Adrenal gland (tissue), 12 donors: Measurements from ENCODE around the gene CXXC5. TPM values are rescaled to one million over a fixed set of nuclear protein-coding genes. Genes with fewer than 3 reads are reported as not detected.

Experiments used
- DNase-seq, 7 donors: peaks; one replicate each; pipeline ENCODE4 v3.0.0-alpha.2; 2019 to 2020
- H3K27ac ChIP-seq, 5 donors: fragments of 200-600 bp; sonication (generic) in 4 of 5; 1 replicate in 3 of 5; 2 replicates in 2 of 5; pipeline versions ENCODE4 v1.5.1 to v1.8.0; 2016 to 2020; ENCODE audit warnings: mild to moderate bottlenecking in 1 of 5
- H3K27me3 ChIP-seq: fragments of 200-600 bp; 2 replicates; pipeline ENCODE4 v1.8.0; 2021
- H3K36me3 ChIP-seq, 2 donors: fragments of 200-600 bp; replicated peaks in 1 of 2; 1 replicate in 1 of 2; 2 replicates in 1 of 2; pipeline versions ENCODE4 v1.5.1 to v1.8.0; 2018 to 2022
- H3K4me1 ChIP-seq, 2 donors: fragments of 200-600 bp; replicated peaks in 1 of 2; 1 replicate in 1 of 2; 2 replicates in 1 of 2; pipeline versions ENCODE4 v1.5.1 to v1.8.0; 2018 to 2021
- H3K4me3 ChIP-seq, 4 donors: fragments of 200-600 bp; sonication (generic) in 3 of 4; one replicate each; pipeline ENCODE4 v1.5.1; 2016 to 2018
- H3K9me3 ChIP-seq, 3 donors: fragments of 200-600 bp; sonication (generic) in 1 of 3; replicated peaks in 1 of 3; 1 replicate in 2 of 3; 2 replicates in 1 of 3; pipeline versions ENCODE4 v1.5.1 to v1.8.0; 2016 to 2021
- CTCF ChIP-seq, 6 experiments: fragments of 450-650 bp in 4 of 6; fragments of 200-600 bp in 2 of 6; sonication (generic) in 1 of 6; IDR thresholded peaks; 1 replicate in 5 of 6; 2 replicates in 1 of 6; pipeline versions ENCODE4 v1.5.1 to v1.8.0; 2016 to 2021; ENCODE audit warnings: antibody characterized with exemption in 6 of 6, mild to moderate bottlenecking in 2 of 6, moderate library complexity in 1 of 6
- POLR2A ChIP-seq, 2 donors: fragments of 450-650 bp; IDR thresholded peaks; one replicate each; pipeline ENCODE4 v1.6.1; 2017; ENCODE audit warnings: antibody characterized with exemption in 2 of 2, mild to moderate bottlenecking in 2 of 2, moderate library complexity in 1 of 2
- WGBS, 4 donors: extraction: QIAGEN DNeasy Blood & Tissue Kit in 2 of 4; methylation state at CpG; one replicate each; pipeline versions ENCODE4 v1.1.5 to v1.1.7; 2013 to 2017; 5-methylcytosine and 5-hydroxymethylcytosine counted together
- intact Hi-C, 2 donors: fragments of 100-400 bp; cut with DNase I; formaldehyde crosslinking; loops; one replicate each; pipeline versions ENCODE4 v1.14.1 to v1.15.0; 2022 to 2023
- polyA plus RNA-seq, 3 donors: library from polyadenylated mRNA; stranded (reverse); fragments of 200-250 nt in 2 of 3; fragments of 350-450 nt in 1 of 3; fragmentation: Illumina TruSeq in 1 of 3; extraction: RNeasy Lipid Tissue Mini Kit (QIAGEN cat#74804) in 1 of 3; gene quantifications; one replicate each; pipeline ENCODE4 v1.2.3, GENCODE V29; 2013 to 2014
- total RNA-seq, 9 donors: library from RNA; depleted of rRNA in 4 of 9; stranded (reverse); fragments of >200 nt in 4 of 9; fragments of 120-200 nt in 1 of 9; fragmentation: NEBNext Ultra II Directional in 1 of 9; extraction: Animal tissue kit (Norgen Biotek cat#: 25700) in 1 of 9; gene quantifications; one replicate each; pipeline versions ENCODE4 v1.1.0 to v1.2.4, GENCODE V29; 2013 to 2023
- donor health status: healthy with polysubstance abuse.
- donor health status: Bipolar disorder and iron deficiency.
- donor health status: DM: yes; HTN: yes; CAD: no.
- donor health status: DM: no; HTN: no; CAD: no.
- donor health status: DM: no; HTN: no; CAD: no.
- donor health status: DM: yes; HTN: yes; CAD: no.

CXXC5 gene
- total and polyA plus RNA-seq, 12 donors, result 16.2 to 79.3 (median 34.7) TPM

DNA sequence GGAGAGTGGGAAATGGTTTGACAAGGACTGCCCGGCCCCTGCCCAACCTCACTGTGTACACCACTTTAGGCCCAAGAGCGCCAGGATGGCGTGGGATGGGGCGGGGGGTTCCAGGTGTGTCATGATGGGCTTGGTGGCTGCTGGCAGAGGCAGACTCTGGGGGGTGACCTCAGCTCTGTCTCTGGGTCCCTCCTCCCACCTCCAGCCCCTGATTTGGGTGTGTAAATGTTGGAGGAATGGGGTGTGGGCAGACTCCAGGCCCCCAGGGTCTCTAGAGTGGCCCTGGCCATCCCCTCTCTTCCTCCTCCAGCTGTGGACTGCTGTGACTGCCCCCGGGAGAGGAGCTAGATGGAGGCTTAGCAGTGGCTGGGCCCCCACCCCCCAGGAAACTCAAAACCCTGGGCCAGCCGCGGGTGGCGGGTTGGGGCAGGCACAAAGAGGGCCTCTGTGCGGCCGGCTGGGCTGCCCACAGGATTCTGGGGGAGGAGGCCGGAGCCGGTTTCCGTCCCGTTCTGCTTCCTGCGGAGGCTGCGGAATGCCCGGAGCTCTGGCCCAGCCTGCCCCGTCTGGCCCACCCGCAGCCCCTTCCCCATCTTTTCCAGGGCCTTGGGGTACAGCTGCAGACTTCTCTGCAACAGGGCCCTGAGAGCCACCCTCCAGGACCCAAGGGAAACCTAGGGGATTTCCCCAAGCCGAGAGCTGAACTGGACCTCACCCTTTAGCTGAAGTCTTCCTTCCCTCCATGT lies 23.1 kb downstream of the CXXC5 start:
- peaks cover 39 to 62% of the 10 kb centered on the region in 2 donors for H3K4me1 ChIP-seq
- no peak overlapping the region for H3K4me3 ChIP-seq
- H3K27me3 ChIP-seq, result no peaks in the 10 kb centered on the region
- H3K9me3 ChIP-seq, result no peaks in the 10 kb centered on the region
- no peak for TF ChIP-seq POLR2A (IDR thresholded peaks at IDR 0.05)
- no peak for TF ChIP-seq CTCF (IDR thresholded peaks at IDR 0.05)
- peak overlapping the region in 2 of 5 donors; percentile 50 to 97 for H3K27ac ChIP-seq
- 50 to 73% (median 67%) methylated on average over 2 to 20 of the region's 20 CpGs for WGBS, 4 donors
- no peak for DNase-seq
- intact Hi-C loops, result no loop called here
- no peaks in the 10 kb centered on the region for H3K36me3 ChIP-seq

DNA sequence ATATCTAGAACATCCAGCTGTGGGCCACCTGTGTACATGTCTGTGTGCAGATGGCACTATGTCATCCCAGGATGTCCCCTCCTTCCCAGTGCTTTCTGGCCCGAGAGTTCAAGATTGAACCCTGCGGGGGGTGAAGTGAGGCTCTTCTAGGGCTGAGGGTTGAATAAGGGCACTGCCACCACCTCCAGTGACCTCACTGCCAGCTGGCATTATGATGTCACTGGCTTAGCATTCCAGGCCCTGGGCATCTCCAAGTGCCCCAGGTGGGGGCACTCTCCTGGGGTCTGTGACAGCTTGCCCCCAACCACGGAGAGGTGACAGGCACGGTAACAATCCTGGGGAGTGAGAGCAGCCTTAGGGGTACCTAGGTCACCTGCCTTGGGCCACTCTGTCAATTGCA lies 27.1 kb downstream of the CXXC5 start:
- no peak overlapping the region for H3K4me3 ChIP-seq
- H3K4me1 ChIP-seq, result peaks cover 4 to 47% of the 10 kb centered on the region in 2 donors
- DNase-seq, result no peak
- intact Hi-C loops, result loop anchor here in 1 of 2 donors (5.0 kb wide), 1 partner anchor 38 kb away; no protein-coding TSS in a partner anchor
- no peaks in the 10 kb centered on the region for H3K36me3 ChIP-seq
- WGBS, 4 donors, result 67 to 88% (median 83%) methylated on average over 2 to 4 of the region's 4 CpGs
- no peaks in the 10 kb centered on the region for H3K27me3 ChIP-seq
- TF ChIP-seq CTCF (IDR thresholded peaks at IDR 0.05), result no peak
- TF ChIP-seq POLR2A (IDR thresholded peaks at IDR 0.05), result no peak
- H3K9me3 ChIP-seq, result no peaks in the 10 kb centered on the region
- peak overlapping the region in 1 of 5 donors; percentile 18 for H3K27ac ChIP-seq

- no peak for TF ChIP-seq CTCF (IDR thresholded peaks at IDR 0.05)
- no peak for TF ChIP-seq POLR2A (IDR thresholded peaks at IDR 0.05)
- intact Hi-C loops, result loop anchor here in 1 of 2 donors (5.0 kb wide), 1 partner anchor 39 kb away; no protein-coding TSS in a partner anchor
- Histone ChIP-seq H3K4me1 (peaks cover 0 to 41% of the 10 kb centered on the region in 2 donors), H3K27ac (peak overlapping the region in 1 of 5 donors; percentile 18), H3K27me3 (no peaks in the 10 kb centered on the region), H3K4me3 (no peak overlapping the region), H3K9me3 (no peaks in the 10 kb centered on the region), H3K36me3 (peaks cover 0 to 4% of the 10 kb centered on the region in 2 donors)
- DNase-seq, result no peak
- 87 to 100% (median 91%) methylated on average over 3 to 4 of the region's 4 CpGs for WGBS, 4 donors
Measured at GRCh38 chr5:139675825-139676224, 27.7 kb downstream of the CXXC5 start.

- Histone ChIP-seq H3K27me3 (no peaks in the 10 kb centered on the region), H3K4me3 (no peak overlapping the region), H3K9me3 (no peaks in the 10 kb centered on the region), H3K36me3 (peaks cover 0 to 10% of the 10 kb centered on the region in 2 donors), H3K4me1 (peaks cover 0 to 36% of the 10 kb centered on the region in 2 donors), H3K27ac (peak overlapping the region in 1 of 5 donors; percentile 69)
- WGBS, 4 donors, result 67 to 76% (median 71%) methylated on average over 1 to 3 of the region's 3 CpGs
- no peak for TF ChIP-seq CTCF (IDR thresholded peaks at IDR 0.05)
- no peak for TF ChIP-seq POLR2A (IDR thresholded peaks at IDR 0.05)
- intact Hi-C loops, result loop anchor here in 1 of 2 donors (5.0 kb wide), 1 partner anchor 39 kb away; no protein-coding TSS in a partner anchor
- no peak for DNase-seq
Measured at GRCh38 chr5:139676406-139676805, 28.3 kb downstream of the CXXC5 start.
